Measurements from ENCODE around the gene LPP. TPM values are rescaled to one million over a fixed set of nuclear protein-coding genes. Genes with fewer than 3 reads are reported as not detected.

LPP gene
- polyA plus RNA-seq, 3 donors, result 14.1 to 23.2 (median 15.3) TPM

DNA sequence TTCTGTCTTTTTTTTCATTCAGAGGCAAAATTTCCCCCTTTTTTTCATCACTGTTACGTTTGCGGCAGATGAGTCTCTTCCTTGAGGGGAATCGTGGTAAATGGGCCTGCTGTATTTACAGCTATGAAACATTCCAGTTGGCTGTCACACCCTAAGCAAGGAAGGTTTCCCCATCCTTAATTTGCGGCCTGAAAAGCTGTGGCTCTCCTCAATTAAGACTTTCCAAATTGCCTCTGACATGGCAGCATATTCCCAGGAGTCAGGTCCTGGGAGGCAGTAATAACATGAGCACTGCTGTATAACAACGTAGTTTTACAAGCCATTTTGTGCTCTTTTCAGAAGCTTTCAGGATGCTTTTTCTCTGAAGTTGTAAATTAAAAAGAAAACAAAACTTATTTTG, 420.9 kb downstream of the LPP start:
- Histone ChIP-seq H3K36me3 (replicated peaks in 1 of 2; ENCODE audit: control insufficient read depth in 1 of 2, insufficient read depth in 2 of 2, low read length in 2 of 2) (no peaks in the 10 kb centered on the region), H3K4me3 (replicated peaks in 1 of 3; ENCODE audit: low read depth in 2 of 3, low read length in 3 of 3) (no peak overlapping the region), H3K4me1 (ENCODE audit: control insufficient read depth in 1 of 2, insufficient read depth in 2 of 2, low read length in 2 of 2) (peaks cover 19 to 23% of the 10 kb centered on the region in 2 donors), H3K27me3 (ENCODE audit: control insufficient read depth in 2 of 2, insufficient read depth in 2 of 2, low read length in 2 of 2) (no peaks in the 10 kb centered on the region), H4K20me1 (ENCODE audit: insufficient read depth, low read length) (no peaks in the 10 kb centered on the region), H2AFZ (ENCODE audit: insufficient read depth, low read depth, low read length, poor library complexity, severe bottlenecking) (no peak overlapping the region), H3K27ac (ENCODE audit: low read depth in 1 of 2, low read length in 2 of 2) (no peak overlapping the region), H3K9ac (ENCODE audit: insufficient read depth, low read length, poor library complexity, severe bottlenecking) (no peak overlapping the region), H3K4me2 (replicated peaks; ENCODE audit: extremely low read depth, low read length, poor library complexity, severe bottlenecking) (no peak overlapping the region), H3K9me3 (replicated peaks in 1 of 2; ENCODE audit: control insufficient read depth in 1 of 2, insufficient read depth in 1 of 2, low read length in 2 of 2) (no peaks in the 10 kb centered on the region), H3K79me2 (ENCODE audit: insufficient read depth, low read length) (no peaks in the 10 kb centered on the region)
- DNase-seq, result no peak
- Mint-ChIP-seq H3K9me3 (no peaks in the 10 kb centered on the region), H3K36me3 (peaks cover 2 to 5% of the 10 kb centered on the region in 2 donors), H3K4me1 (peaks cover 29% of the 10 kb centered on the region), H3K4me3 (no peak overlapping the region), H3K27ac (no peak overlapping the region), H3K27me3 (ENCODE audit: low read depth in 3 of 3) (no peaks in the 10 kb centered on the region)
- TF ChIP-seq, protein P1, sequence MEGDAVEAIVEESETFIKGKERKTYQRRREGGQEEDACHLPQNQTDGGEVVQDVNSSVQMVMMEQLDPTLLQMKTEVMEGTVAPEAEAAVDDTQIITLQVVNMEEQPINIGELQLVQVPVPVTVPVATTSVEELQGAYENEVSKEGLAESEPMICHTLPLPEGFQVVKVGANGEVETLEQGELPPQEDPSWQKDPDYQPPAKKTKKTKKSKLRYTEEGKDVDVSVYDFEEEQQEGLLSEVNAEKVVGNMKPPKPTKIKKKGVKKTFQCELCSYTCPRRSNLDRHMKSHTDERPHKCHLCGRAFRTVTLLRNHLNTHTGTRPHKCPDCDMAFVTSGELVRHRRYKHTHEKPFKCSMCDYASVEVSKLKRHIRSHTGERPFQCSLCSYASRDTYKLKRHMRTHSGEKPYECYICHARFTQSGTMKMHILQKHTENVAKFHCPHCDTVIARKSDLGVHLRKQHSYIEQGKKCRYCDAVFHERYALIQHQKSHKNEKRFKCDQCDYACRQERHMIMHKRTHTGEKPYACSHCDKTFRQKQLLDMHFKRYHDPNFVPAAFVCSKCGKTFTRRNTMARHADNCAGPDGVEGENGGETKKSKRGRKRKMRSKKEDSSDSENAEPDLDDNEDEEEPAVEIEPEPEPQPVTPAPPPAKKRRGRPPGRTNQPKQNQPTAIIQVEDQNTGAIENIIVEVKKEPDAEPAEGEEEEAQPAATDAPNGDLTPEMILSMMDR (IDR thresholded peaks at IDR 0.05), result no peak
- WGBS (ENCODE audit: insufficient coverage), result 100% methylated on average over 2 of the region's 5 CpGs
- intact Hi-C loops (cut with micrococcal nuclease), result no loop called here

DNA sequence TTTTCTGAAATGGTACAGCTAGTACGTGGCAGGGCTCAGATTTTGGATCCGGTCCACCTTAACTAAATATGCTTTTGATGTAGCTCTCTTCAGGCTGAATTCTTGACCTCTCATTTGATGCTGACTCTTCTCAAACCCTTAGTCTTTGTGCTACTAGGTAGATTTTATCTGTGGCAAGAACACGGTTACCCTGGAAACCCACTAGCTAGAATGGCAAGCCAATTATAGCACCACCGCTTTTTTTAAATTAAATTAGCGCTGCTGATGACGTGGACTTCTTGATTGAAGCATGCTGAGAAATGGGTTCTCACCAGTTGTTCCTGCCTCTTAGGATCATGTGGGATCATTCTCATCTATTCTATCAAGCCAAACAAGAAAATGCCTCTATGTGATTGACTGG, 421.5 kb downstream of the LPP start:
- H3K4me3 ChIP-seq (replicated peaks in 1 of 3; ENCODE audit: low read depth in 2 of 3, low read length in 3 of 3), result no peak overlapping the region
- intact Hi-C loops (cut with micrococcal nuclease), result no loop called here
- Mint-ChIP-seq H3K9me3 (no peaks in the 10 kb centered on the region), H3K4me3 (no peak overlapping the region), H3K36me3 (peaks cover 2 to 5% of the 10 kb centered on the region in 2 donors), H3K27ac (no peak overlapping the region), H3K4me1 (peaks cover 29% of the 10 kb centered on the region), H3K27me3 (ENCODE audit: low read depth in 3 of 3) (no peaks in the 10 kb centered on the region)
- no peak for DNase-seq
- no peaks in the 10 kb centered on the region for H3K27me3 ChIP-seq (ENCODE audit: control insufficient read depth in 2 of 2, insufficient read depth in 2 of 2, low read length in 2 of 2)
- H2AFZ ChIP-seq (ENCODE audit: insufficient read depth, low read depth, low read length, poor library complexity, severe bottlenecking), result no peak overlapping the region
- no peaks in the 10 kb centered on the region for H3K9me3 ChIP-seq (replicated peaks in 1 of 2; ENCODE audit: control insufficient read depth in 1 of 2, insufficient read depth in 1 of 2, low read length in 2 of 2)
- no peak overlapping the region for H3K9ac ChIP-seq (ENCODE audit: insufficient read depth, low read length, poor library complexity, severe bottlenecking)
- H3K4me2 ChIP-seq (replicated peaks; ENCODE audit: extremely low read depth, low read length, poor library complexity, severe bottlenecking), result no peak overlapping the region
- no peaks in the 10 kb centered on the region for H3K79me2 ChIP-seq (ENCODE audit: insufficient read depth, low read length)
- H3K36me3 ChIP-seq (replicated peaks in 1 of 2; ENCODE audit: control insufficient read depth in 1 of 2, insufficient read depth in 2 of 2, low read length in 2 of 2), result no peaks in the 10 kb centered on the region
- TF ChIP-seq, protein P1 (IDR thresholded peaks at IDR 0.05), result no peak
- 92% methylated on average over 2 of the region's 6 CpGs for WGBS (ENCODE audit: insufficient coverage)
- peaks cover 20 to 26% of the 10 kb centered on the region in 2 donors for H3K4me1 ChIP-seq (ENCODE audit: control insufficient read depth in 1 of 2, insufficient read depth in 2 of 2, low read length in 2 of 2)
- no peak overlapping the region for H3K27ac ChIP-seq (ENCODE audit: low read depth in 1 of 2, low read length in 2 of 2)
- H4K20me1 ChIP-seq (ENCODE audit: insufficient read depth, low read length), result no peaks in the 10 kb centered on the region

Data from CD14-positive monocyte (primary cell).